Mucosa of rectum (tissue), 2 donors: ENCODE measurements around the gene SH3RF3.

Experiments used
- H3K27ac ChIP-seq, 2 donors: one replicate each; pipeline ENCODE4 v1.7.0; 2013; ENCODE audit warnings: inconsistent platforms in 2 of 2, low read depth in 2 of 2, low read length in 2 of 2
- H3K27me3 ChIP-seq, 2 donors: one replicate each; pipeline ENCODE4 v1.7.0; 2013; ENCODE audit warnings: low read length in 2 of 2; ENCODE audit not compliant: control insufficient read depth in 2 of 2, insufficient read depth in 2 of 2
- H3K36me3 ChIP-seq, 2 donors: one replicate each; pipeline ENCODE4 v1.7.0; 2013; ENCODE audit warnings: low read length in 2 of 2; ENCODE audit not compliant: control insufficient read depth in 2 of 2, insufficient read depth in 2 of 2
- H3K4me1 ChIP-seq, 2 donors: one replicate each; pipeline ENCODE4 v1.7.0; 2013; ENCODE audit warnings: low read length in 2 of 2, mild to moderate bottlenecking in 1 of 2; ENCODE audit not compliant: control insufficient read depth in 2 of 2, insufficient read depth in 2 of 2
- H3K4me3 ChIP-seq, 2 donors: one replicate each; pipeline ENCODE4 v1.7.0; 2013; ENCODE audit warnings: low read length in 2 of 2
- H3K9ac ChIP-seq, 2 donors: one replicate each; pipeline ENCODE4 v1.7.0; 2013; ENCODE audit warnings: low read length in 2 of 2, low read depth in 1 of 2, mild to moderate bottlenecking in 1 of 2
- H3K9me3 ChIP-seq, 2 donors: one replicate each; pipeline ENCODE4 v1.7.0; 2013; ENCODE audit warnings: low read length in 2 of 2; ENCODE audit not compliant: control insufficient read depth in 2 of 2
- donor health status: healthy.
- donor health status: Normal muscosa, but diverticular disease.

Gene SH3RF3

DNA sequence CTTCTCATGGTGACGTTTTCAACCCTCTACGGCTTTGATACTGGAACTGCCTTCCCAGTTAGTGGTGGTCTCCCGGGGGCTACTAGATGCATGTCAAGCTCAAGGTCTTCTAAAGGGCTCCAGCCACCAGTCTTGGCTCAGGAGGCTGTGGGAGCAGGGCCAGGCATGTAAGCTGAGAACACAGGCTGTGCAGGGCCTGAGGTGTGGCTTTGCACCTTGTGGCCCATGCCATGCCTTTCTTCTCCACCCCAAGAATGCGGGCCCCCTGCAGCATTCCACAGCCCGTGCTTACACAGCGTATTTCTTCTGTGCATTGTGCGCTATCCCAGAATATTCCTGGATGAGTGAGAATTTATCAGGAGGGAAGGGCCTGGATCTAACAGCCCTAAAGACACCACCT, 339.9 kb downstream of the SH3RF3 start:
- Histone ChIP-seq H3K27me3 (no peaks in the 10 kb centered on the region), H3K4me3 (no peak overlapping the region), H3K36me3 (no peaks in the 10 kb centered on the region), H3K9me3 (no peaks in the 10 kb centered on the region), H3K27ac (no peak overlapping the region), H3K9ac (no peak overlapping the region), H3K4me1 (peaks cover 0 to 3% of the 10 kb centered on the region in 2 donors)

DNA sequence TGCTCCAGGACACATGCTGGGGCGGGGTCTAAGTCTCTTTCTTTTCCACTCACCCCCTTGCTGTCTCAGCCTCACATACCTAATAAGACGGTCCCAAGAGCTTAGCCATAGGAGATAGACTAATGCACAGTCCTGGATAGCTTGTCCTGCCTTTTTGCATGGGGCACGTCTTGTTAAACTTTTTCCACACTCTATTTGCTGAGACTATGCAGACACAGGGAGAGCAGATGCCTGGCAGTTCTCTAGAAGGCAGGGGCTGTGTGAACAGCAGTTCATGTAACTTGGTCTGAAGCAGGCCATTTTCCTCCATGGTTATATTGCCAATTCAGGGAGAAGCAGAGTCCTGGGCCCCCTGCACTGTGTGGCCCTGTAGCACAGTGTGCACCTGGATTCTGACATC, 342.7 kb downstream of the SH3RF3 start:
- H3K27me3 ChIP-seq, result no peaks in the 10 kb centered on the region

DNA sequence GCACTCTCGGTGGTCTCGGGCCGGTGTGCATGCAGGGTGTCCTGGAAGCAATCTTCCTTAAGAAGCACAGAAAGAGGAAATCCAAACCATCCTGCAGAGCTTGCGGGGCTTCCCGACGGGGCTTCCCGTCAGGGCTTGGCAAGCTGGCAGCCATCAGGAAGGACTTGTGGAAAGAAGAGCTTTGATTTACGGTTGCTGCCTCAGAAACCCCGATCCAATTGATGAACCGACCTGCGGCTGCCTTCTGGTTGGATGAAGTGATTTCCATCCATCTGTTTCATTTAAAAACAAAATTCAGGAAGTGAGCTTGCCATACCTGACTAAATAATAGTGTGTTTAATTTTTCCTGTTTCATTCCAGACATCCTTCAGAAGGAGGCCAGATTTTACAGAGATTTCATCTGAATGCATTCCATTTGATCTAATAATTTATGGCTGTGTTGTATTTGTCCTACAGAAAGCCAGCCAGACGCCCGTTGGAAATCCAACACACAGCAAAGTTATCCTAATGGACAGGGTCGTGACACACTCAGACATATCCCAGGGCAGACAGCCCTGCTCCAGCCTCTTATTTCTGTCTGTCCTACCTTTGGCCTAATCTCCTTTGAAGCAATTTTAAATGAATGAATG, 343.4 kb downstream of the SH3RF3 start:
- H3K36me3 ChIP-seq, result no peaks in the 10 kb centered on the region
- peaks cover 4 to 18% of the 10 kb centered on the region in 2 donors for H3K4me1 ChIP-seq
- no peaks in the 10 kb centered on the region for H3K9me3 ChIP-seq
- no peak overlapping the region for H3K27ac ChIP-seq
- H3K27me3 ChIP-seq, result no peaks in the 10 kb centered on the region
- H3K4me3 ChIP-seq, result no peak overlapping the region
- no peak overlapping the region for H3K9ac ChIP-seq

More for the DNA sequence above, 342.7 kb downstream of the SH3RF3 start:
- Histone ChIP-seq H3K27ac (no peak overlapping the region), H3K4me1 (peaks cover 4 to 18% of the 10 kb centered on the region in 2 donors), H3K36me3 (no peaks in the 10 kb centered on the region), H3K4me3 (no peak overlapping the region), H3K9me3 (no peaks in the 10 kb centered on the region), H3K9ac (no peak overlapping the region)

DNA sequence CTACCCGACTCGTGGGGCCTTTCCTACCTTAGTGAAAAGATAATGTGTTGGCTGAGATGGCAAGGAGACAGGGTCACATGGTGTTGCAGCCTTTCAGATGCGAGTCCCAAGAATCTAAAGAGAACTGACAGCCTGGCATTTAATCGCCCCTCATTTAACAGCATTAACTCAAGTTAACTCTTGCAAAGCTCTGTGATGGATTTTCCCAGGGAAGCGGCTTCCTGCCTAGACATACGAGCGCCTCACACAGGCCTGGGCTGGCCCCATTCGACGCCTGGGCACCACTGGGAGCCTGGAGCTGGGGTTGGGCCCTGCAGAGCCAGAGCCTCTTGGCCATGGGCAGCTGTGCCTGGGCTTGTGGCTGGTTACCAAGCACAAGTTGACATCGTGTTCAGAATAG, 344.0 kb downstream of the SH3RF3 start:
- H3K4me1 ChIP-seq, result peaks cover 4 to 18% of the 10 kb centered on the region in 2 donors
- H3K27me3 ChIP-seq, result no peaks in the 10 kb centered on the region
- no peaks in the 10 kb centered on the region for H3K9me3 ChIP-seq
- no peak overlapping the region for H3K27ac ChIP-seq
- no peak overlapping the region for H3K4me3 ChIP-seq
- H3K9ac ChIP-seq, result no peak overlapping the region
- H3K36me3 ChIP-seq, result no peaks in the 10 kb centered on the region

DNA sequence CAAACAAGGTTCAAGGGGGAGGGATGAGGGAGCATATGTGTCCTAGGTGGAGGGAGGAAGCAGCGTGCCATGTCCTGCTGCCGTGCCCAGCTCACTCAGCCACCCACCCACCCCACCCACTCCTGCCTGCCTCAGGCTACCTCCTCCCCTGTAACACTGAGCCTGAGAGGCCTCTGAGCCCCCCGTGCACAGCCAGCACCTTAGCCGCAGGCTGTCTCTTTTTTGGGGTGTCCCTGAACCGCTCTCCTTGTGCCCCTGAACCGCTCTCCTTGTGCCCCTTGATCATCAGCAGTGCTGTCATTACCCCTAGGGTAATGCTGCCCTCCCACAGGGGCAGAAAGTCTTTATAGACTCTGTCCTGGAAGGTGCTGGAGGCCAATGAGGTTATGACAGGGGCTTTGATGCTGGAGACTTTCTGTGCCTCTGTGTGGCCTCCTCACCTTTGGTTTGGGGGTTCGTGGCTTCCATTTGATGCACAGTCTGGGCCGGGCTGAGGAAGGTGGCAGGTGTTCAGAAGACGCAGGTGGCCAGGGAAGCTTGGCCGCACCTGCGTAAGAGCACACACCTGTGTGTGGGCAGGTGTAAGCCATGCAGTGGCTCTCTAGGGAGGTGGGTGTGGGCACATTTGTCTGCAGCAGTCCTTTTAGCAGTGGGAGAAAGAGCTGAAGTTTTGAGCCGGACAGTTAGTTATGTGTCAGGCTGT, 344.8 kb downstream of the SH3RF3 start:
- Histone ChIP-seq H3K4me3 (no peak overlapping the region), H3K36me3 (no peaks in the 10 kb centered on the region), H3K9ac (no peak overlapping the region), H3K27me3 (no peaks in the 10 kb centered on the region), H3K4me1 (peaks cover 4 to 18% of the 10 kb centered on the region in 2 donors), H3K9me3 (no peaks in the 10 kb centered on the region), H3K27ac (no peak overlapping the region)

DNA sequence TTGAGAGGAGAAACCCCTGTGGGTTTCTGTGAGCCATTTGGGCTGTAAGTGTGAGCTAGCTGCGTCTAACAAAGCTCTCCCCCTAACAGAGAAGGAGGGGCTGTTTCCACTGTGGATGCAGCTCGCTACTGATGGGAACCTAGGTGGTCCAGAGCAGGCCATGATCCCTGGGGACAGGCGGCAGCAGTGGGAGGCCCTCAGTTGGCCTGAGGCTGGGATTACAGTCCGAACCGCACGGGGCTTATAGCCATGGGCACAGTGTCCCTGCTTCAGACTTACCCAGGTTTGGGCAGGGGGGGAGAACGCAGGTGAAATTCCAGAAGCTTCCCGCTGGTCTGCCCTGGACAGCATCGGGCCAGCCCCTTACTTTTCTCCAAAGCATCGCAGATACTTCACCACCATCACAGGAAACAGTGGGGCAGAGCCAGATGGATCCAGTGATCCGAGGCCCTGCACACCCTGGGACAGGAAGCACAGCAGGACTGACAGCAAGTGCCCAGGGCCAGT, 345.4 kb downstream of the SH3RF3 start:
- Histone ChIP-seq H3K27ac (no peak overlapping the region), H3K36me3 (no peaks in the 10 kb centered on the region), H3K4me1 (peaks cover 4 to 18% of the 10 kb centered on the region in 2 donors), H3K27me3 (no peaks in the 10 kb centered on the region), H3K9me3 (no peaks in the 10 kb centered on the region), H3K9ac (no peak overlapping the region), H3K4me3 (no peak overlapping the region)

DNA sequence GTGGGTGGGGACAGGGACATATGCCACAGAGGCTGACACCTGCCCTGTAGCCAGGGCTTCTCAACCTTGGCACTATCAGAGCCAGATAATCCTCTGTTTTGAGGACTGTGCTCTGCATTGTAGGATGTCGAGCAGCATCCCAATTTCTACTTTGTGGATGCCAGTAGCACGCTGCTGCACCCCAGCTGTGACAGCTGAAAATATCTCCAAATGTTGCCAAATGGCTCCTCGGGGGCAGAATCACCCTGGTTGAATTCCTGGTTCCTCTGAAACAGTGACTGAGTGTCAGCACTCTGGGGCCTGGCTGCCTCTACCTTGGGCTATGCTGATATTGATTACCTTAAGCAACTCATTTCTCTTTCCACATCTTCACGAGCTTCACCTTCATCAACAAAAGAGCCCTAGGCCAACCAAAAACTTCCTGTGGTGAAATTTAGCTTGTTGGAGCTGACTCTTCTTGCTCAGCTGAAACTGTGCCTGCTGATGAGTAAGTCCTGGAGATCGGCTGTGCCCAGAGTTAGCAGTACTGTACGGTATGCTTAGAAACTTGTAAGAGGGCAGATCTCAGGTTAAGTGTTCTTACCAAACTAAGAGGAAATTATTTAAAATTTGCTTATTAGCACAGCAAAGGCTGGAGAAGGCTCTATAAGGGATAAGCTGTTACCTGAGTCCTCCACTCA, 346.7 kb downstream of the SH3RF3 start:
- Histone ChIP-seq H3K27me3 (no peaks in the 10 kb centered on the region), H3K4me3 (no peak overlapping the region), H3K27ac (no peak overlapping the region), H3K36me3 (no peaks in the 10 kb centered on the region), H3K4me1 (peaks cover 11 to 22% of the 10 kb centered on the region in 2 donors), H3K9me3 (no peaks in the 10 kb centered on the region), H3K9ac (no peak overlapping the region)

DNA sequence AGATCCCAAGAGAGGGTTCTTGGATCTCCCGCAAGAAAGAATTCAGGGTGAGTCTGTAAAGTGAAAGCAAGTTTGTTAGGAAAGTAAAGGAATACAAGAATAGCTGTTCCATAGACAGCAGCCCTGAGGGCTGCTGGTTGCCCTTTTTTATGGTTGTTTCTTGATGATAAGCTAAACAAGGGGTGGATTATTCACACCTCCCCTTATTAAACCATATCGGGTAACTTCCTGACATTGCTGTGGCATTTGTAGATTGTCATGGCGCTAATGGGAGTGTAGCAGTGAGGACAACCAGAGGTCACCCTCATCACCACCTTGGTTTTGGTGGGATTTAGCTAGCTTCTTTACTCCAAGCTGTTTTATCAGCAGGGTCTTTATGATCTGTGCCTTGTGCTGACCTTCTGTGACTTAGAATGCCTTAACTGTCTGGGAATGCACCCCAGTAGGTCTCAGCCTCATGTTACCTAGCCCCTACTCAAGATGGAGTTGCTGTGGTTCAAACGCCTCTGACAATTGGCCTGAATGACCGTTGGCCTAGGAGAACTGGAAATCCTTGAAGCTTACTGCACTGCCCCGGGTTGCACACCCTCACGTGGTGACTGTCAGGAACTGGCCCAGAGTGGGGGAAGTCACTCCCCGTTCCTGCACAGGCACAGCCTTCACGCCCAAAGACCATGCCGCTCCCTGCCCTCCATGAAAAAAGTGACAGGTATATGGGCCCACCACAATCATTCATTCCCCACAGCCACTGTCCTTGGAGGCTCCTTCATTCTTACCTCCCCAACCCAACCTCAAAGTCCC, 347.8 kb downstream of the SH3RF3 start:
- H3K9ac ChIP-seq, result no peak overlapping the region
- no peaks in the 10 kb centered on the region for H3K9me3 ChIP-seq
- no peaks in the 10 kb centered on the region for H3K36me3 ChIP-seq
- no peaks in the 10 kb centered on the region for H3K27me3 ChIP-seq
- H3K4me3 ChIP-seq, result no peak overlapping the region
- H3K27ac ChIP-seq, result no peak overlapping the region
- H3K4me1 ChIP-seq, result peaks cover 21 to 33% of the 10 kb centered on the region in 2 donors

DNA sequence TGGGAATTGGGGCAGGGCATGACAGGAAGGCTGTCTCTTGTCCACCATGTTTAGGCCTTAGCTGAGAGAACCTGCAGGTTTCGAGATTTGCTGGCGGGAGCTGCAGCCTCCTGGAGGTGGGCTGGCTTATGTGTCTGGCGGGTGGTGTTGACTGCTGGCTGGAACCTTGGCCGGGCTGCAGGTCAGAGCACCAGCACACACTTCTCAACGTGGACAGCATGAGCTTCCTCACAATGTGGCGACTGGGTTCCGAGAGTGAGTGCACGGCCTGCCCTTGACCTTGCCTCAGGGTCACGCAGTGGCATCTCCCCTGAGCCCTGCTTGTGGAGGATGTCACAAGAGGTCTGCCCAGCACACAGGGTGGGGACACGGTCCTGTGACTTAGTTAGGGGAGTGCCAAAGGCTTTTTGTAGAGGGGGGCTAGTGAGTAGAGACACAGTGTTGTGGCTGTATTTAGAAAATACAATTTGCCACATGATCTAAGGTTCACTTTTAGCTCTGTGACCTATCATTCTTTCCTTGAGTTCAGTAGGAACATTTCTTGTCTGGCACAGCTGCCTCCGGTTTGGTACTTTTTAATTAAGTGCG, 350.0 kb downstream of the SH3RF3 start:
- Histone ChIP-seq H3K9ac (no peak overlapping the region), H3K4me3 (no peak overlapping the region), H3K9me3 (no peaks in the 10 kb centered on the region), H3K27me3 (no peaks in the 10 kb centered on the region), H3K4me1 (peaks cover 21 to 38% of the 10 kb centered on the region in 2 donors), H3K27ac (no peak overlapping the region), H3K36me3 (no peaks in the 10 kb centered on the region)
